NCI-H2171 (cell line): ENCODE results near the gene ERG28.

ENCODE experiments used
- DNase-seq: peaks from one replicate; lab custom pipeline; 2025; lab: John Stamatoyannopoulos, UW

ERG28 gene

DNA sequence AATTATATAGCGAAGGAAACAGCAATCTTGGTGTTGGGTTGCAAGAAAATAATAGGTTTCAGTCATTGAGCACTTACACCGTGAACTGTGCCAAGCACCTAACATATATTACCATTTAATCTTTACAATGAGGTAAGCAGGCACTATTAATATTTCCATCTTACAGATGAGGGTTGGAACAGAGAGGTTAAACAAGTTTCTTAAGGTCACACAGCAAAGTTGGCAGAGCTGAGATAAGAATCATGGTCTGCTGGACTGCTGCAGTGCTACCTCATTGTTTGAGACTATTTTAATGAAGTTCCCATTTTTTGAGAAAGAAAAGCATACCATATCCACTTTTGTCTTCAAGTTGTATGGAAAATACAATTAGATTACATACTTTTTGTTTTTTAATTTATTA is 1.7 kb downstream of the ERG28 start:
- no peak for DNase-seq

- DNase-seq, result no peak
Observed at GRCh38 chr14:75657331-75657730, 3.3 kb downstream of the ERG28 start.

DNA sequence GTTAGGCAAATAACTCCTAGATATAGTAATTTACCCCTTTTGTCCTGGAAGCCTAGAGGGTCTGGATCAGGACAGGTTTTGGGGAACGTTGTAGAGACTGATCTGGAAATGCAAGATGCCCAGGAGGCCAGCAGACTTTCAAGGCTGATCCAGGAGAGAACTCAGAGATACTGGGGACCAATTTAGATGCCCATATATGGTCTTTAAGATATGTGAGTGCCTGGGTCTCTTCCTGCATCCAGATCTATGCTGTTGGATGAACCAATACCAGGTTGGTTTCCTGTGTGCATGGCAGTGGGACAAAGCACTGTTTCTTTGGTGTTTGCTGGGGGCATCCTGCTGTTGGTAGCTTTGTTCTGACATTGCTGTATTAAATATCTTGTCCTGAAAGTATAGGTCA is 5.4 kb downstream of the ERG28 start:
- no peak for DNase-seq

DNA sequence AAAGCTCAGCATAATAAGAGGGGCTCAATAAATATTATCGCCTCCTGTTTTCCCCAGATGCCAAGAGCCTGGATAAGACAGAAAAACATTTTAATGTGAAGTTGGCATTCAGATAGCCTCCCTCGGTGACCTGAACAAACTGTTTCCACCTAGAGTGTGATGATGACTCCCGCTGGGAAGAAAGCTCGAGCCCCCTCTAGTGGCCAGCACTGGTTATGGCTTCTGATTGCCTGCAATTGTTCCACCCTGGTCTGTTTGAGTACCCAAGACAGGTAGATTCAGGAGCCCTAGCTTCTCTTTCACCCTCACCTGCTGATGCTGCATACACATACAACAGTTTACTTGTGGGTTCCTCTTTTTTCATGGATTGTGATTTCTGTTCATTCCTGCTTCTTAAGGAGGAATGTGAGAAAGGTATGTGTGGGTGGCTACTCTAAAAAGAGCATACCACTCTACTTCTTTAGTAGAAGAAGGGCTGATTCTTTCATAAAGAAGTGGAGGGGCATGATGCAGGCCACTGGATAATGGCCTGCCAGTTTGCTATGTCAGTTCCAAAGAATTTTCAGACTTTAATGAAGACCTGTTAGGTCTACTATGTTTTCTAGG is 6.4 kb downstream of the ERG28 start:
- DNase-seq, result peak; percentile 44

DNA sequence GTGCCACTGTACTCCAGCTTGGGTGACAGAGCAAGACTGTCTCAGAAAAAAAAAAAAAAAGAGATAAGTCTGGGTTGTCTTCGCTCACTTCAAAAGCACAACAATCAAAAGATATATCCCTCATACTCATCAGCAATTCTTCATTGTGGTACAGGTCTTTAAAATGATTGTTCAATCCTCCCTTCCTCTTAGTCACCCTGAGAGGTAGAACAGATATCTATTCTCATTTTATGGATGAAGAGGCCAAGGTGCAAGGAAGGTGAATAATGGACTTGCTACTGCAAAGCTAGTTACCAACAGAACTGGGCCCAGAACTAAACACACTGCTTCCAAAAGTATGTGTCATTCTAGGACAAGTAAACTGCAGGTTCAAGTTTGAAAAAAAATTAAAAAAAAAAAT is 7.1 kb downstream of the ERG28 start:
- no peak for DNase-seq

DNA sequence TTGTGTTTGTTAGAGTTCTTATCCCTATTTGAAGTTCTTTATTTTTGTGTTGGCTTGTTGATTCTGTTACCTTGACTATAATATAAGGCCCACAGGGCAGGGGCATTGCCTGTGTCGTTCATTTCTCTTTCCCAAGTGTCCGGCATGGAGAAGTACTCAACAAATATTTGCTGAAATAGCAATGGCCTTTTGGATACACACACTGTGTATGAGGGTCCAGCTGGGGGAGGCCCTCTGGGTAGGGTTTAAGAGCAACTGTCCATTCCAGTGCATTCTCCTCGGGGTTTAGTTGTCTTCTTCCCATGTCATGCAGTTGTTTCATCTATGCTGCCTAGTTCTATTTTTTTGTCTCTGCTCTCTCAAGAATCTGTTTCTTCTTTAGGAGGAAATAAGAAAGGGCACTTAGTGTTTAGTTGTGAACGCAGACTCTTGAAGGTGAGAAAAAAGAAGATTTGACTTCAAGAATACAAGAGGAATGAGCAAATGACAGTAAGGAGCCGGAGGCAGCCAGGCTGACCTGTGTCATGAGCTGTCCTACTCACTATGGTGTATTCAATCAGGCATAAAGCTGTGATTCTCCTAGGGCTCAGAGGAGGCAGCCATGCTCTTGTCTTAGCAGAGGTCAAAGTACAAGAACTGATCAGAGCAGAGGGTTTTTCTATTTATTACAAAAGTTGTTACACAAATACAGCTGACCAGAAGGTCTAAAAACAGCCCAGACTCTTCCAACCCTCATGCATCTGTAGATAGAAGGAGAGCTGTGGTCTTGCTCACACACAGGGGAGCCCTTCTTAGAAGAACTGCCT is 10.2 kb downstream of the ERG28 start:
- DNase-seq, result no peak

DNA sequence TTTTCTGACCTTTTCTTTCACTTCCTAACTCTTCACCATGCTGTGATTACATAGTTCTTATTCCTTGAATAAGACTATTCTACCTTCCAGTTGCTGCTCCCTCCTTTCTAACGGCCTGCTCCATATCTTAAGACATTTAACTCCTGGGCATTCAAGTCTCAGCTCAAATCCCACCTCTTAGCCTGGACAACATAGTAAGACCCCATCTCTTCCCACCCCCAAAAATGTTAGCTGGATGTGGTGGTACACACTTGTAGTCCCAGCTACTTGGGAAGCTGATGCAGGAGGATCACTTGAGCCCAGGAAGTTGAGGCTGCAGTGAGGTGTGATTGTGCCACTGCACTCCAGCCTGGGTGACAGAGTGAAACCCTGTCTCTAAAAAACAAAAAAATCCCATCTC is 10.9 kb downstream of the ERG28 start:
- DNase-seq, result no peak

DNA sequence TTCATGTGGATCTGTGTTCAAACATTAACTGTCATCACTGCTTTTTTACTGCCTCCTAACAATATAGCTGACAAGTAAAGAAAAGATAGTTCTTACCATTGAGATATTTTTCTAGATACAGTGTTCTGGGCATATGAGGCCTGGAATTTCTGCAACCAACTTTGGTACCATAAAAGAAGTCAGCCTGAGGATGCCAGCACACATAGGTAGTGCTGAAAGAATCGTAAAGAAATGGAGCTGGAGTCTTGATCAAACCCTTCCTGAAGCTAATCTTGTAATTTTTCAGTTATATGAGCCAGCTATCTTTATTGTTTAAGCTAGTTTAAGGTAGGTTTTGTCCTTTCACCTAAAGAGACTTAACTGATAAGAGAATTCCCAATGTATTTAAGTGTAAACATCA is 11.3 kb downstream of the ERG28 start:
- no peak for DNase-seq

GRCh38 chr14:75648066-75648838 is 12.4 kb downstream of the ERG28 start:
- DNase-seq, result no peak

GRCh38 chr14:75647640-75648039 is 13.0 kb downstream of the ERG28 start:
- DNase-seq, result no peak

- DNase-seq, result no peak
Observed at GRCh38 chr14:75646762-75647161, 13.9 kb downstream of the ERG28 start.

DNA sequence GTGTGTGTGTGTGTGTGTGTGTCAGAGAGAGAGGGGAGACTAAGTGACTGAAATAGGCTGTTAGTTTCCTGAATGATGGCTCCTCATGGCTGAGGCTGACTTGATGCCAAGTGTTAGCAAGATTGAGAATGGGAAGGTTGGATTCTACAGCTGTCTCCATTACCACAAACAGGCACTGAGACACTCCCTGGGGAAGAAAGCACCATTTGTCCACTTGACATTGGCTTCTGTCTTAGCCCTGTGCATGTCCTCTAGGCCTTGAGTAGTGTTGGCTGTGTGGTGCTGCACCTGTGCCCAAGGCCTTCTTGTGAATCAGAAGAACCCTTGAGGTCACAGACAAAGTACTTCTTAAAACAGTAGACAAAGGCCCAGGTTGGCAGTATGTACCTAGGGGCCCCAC is 15.6 kb downstream of the ERG28 start:
- no peak for DNase-seq

GRCh38 chr14:75643985-75644384 is 16.7 kb downstream of the ERG28 start:
- no peak for DNase-seq

- no peak for DNase-seq
Observed at GRCh38 chr14:75640876-75641275, 19.8 kb downstream of the ERG28 start.

GRCh38 chr14:75636100-75636692 is 24.5 kb downstream of the ERG28 start:
- DNase-seq, result peak; percentile 18

- no peak for DNase-seq
Observed at GRCh38 chr14:75634848-75635247, 25.8 kb downstream of the ERG28 start.

DNA sequence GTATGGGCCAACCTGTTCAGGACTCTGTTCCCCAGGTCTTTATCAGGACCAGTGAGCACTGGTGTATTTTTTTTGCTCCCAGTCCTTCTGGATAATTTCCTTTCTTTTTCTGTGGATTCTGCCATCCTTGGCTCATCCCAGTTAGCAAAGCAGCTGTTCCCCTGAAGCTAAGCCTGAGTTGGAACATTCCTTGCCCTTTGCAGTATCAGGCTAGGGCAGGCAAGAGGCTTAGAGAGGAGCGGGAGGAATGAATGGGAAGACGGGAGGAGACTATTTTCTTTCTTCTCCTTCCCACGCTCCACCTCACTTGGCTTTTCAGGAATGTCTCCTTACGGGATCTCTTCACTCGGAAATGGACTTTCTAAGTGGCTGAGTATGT is 29.2 kb downstream of the ERG28 start:
- no peak for DNase-seq

DNA sequence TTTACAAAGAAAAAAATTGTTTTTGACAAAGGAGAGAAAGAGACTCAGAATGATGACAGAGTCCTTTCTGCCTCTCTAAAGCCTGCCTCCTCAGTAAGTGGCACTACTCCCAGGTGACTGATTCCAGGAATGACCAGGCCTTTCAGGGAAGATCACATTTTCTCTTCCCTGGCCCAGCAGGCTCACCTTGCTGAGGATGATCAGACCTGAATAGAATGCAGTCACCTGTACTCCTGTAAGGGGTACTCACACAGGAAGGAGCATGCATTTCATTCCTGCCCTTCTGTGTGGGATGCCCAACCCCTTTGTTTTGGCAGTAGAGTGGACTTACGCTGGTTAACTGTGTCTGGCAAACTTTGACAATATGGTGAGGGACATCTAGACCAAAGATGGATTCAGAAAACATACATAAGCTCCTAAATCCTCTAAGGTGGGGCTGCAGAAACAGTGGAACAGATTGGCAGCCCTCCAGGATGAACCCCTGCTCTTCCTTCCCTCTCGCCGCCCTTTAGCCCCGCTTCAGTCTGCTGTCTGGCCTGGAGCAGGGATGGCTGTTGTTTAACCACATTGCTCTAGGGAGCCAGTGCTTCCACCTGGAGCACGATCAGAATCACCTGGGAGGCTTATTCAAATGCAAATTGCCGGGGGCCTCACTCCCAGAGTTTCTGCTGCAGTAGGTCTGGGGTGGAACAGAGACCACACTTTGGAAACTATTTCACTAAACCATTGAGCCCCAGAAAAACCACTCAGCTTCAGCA is 29.8 kb downstream of the ERG28 start:
- no peak for DNase-seq

DNA sequence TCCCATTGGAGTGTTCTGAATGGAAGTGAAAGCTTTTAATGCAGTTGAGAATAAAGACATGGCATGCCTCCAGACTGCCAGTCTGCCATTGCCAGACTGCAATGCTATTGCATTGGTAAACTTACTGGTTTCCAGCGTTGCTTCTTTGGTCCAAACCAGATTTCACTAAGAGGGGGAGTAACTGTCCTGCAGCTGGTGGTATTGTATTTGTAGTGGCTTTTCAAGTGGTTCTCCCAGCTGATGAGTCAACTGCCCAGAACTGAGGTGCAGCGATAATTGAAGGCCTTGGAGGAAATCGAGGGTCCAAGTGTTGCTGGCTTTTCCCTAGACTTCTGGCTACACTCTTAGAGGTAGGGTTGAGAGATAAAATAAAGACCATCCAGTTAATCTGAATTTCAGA is 31.9 kb downstream of the ERG28 start:
- DNase-seq, result no peak

- no peak for DNase-seq
Observed at GRCh38 chr14:75627406-75627805, 33.3 kb downstream of the ERG28 start.

GRCh38 chr14:75626863-75627262 is 33.8 kb downstream of the ERG28 start:
- no peak for DNase-seq

- DNase-seq, result no peak
Observed at GRCh38 chr14:75626396-75626795, 34.3 kb downstream of the ERG28 start.
